Measurements from ENCODE around the gene MIDN.
A peak's percentile ranks its signal among the peaks of the same experiment; 100 is the strongest.

Gene MIDN

DNA sequence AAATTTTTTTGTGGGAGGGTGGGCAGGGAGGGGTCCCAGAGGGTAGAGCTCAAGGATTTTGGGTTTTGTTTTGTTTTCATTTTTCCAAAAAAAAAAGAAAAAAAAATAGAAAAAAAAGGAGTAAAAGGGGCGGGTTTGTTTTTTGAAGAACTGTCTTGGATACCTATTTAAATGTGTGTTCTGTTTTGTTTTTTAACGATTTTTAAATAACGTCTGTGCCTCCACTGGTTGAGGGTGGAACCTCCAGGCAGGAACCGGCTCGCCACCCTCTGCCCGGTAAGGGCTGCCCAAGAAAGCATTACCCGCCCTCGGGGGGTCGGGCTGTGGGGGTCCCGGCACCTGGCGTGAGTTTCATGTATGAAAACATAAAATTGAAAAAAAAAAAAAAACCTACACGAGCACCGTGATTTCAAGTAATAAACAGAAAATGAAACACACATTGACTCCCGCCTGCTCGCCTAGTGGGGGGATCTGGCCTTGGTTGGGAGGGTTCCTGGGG lies 10.4 kb downstream of the MIDN start:
- no peak for DNase-seq (ENCODE audit: low read depth, low spot score)

DNA sequence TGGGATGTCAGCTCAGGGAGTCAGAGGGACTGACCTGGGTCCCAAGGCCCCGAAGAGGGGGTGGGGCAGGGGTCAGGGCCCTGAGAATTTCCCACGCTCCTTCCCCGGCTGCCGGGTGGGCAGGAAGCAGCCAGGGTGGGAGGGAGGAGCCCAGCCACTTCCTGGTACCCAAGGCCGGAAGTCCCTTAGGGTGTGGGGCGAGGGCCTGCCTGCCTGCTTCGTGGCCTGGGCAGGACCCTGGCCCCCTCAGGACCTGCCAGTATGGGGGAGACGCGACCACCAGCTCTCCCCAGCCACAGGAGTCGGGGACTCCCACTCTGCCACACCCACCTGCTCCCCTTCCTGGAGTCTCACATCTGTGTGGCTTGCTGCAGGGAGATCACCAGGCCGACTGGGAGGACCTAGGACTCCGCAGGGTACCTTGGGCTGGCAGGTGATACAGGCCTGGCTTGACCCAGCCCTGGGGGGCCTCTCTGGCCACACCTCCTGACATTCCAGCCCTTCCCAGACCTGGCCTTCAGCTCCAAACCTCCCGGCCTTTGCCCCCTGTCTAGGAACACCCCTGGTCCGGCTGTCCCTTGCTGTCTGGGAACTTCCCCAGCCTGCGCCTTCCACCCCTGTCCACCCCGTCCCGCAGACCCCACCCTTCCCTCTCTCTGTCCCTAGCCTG lies 11.0 kb downstream of the MIDN start:
- no peak for DNase-seq (ENCODE audit: low read depth, low spot score)

DNA sequence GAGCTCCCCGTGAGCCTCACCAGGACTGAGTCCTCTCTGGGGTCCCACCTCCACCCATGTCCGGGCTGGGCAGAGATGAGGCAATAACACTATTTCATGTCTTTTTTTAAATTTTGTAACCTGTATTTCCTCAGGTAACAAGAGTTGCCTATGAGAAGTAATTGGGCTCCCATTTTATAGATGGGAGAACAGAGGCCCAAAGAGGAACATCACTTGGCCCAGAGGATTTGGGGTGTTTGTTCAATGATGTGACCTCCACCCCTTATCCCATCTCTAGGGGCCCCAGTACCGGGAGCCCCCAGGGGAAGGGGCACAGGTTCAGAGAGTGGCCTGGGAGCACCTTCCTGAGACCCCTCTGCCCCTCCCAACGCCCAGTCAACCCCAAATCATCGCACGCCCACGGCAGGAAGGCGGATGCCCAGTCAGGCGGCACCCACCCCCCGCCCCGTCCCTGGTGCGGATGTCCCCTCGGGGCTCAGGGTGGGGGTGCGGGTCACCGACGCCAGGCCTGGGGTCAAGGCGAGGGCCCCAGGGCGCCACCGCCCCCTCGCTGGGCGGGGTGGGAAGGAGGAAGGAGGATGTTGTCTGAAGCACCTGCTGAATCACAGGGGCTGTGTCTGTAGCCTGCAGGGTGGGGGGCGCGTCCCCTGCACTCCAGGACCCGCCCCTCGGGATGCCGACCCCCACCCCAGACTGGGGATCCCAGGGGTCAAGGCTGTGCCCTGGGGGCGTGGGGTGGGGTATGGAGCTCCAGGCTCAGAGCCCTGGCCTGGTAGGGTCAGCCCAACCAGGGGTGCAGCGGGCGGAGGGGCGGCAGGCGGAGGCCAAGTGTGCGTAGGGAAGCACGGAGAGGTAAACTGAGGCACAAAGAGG lies 11.7 kb downstream of the MIDN start:
- no peak for DNase-seq (ENCODE audit: low read depth, low spot score)

DNA sequence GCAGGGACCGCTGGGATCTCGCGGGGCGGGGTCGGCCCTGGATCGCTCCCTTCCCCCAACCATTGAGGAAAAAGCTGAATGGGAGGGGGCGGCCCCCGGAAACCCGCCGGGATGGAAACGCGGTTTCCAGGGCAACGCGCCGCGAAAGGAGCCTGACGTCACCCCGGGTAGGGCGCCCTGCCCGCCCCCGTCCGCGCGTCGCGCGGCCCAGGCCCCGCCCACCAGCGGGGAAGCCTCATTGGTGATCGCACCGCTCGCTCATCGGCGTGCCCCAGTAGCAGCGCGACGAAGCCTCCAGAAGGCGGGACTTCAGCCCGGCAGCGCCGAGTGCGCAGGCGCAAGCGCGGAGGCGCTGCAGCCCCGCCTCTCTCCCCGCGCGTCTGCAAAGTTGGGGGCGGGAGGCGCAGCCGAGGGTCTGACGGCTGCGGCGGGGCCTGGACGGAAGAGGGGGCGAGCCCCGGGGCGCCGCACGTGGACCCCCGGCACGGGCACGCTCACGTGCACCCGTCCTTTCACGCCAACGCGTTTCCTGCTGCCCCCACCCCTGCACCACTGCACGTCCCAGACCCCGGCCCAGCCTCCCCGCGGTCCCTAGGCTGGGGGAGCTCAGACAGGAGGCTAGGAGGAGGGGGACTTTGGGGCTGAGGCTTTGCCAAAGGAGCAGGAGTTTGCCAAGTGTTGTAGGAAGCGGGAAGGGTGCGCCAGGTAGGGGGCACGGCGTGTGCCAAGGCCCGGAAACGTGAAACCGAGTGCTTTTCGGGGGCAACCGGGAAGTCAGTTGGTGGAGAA lies 12.6 kb downstream of the MIDN start:
- peak; percentile 92 for DNase-seq (ENCODE audit: low read depth, low spot score)

DNA sequence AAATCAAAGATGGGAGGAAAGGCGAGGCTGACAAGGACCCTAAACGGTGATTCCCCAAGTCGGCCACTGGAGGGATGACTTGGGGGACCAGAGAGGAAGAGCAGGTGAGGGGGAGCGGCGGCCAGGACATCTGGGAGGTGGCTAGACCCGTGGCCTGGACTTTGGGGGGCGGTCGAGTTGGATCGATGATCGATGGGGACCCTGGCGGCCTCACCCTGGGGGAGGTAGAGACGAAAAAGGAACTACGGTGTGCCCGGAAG lies 13.1 kb downstream of the MIDN start:
- no peak for DNase-seq (ENCODE audit: low read depth, low spot score)

DNA sequence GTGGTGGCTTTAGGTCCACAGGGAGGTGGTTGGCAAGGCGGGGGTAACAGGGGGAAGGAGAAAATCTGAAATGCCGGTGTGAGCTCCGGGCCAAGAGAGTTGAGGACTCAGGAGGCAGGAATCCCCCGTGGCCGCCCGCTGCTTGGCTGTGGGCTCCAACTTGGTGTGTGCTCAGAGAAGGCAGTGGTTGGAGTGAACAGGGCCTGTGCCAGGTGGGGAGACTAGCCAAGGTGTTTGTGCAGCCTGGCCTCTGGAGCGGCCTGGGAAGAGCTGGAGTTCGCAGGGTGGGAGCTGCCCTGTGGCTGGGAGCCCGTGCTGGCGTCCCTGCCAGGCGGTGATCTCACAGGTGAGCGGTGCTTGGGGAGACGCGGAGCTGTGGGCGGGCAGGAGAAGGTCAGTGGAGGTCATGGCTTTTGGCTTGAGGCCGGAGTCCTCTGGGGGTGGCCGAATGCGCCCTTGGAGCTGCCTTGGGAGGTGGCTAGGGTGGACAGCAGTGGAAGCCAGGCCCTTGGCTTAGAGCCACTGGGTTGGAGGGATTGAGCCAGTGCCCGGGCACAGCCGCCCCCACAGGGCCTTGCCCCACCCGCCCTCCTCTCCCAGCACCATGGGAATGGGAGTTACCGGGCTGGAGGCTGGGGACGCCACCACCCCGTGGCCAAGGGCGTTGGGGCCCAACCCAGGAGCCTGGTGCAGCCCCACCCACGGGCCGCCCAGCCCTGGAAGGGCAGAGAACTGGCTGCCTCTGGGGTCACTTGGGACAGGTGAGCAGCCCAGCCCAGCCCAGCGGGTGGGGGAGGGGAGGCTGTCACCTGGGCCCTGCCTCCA lies 13.6 kb downstream of the MIDN start:
- no peak for DNase-seq (ENCODE audit: low read depth, low spot score)

DNA sequence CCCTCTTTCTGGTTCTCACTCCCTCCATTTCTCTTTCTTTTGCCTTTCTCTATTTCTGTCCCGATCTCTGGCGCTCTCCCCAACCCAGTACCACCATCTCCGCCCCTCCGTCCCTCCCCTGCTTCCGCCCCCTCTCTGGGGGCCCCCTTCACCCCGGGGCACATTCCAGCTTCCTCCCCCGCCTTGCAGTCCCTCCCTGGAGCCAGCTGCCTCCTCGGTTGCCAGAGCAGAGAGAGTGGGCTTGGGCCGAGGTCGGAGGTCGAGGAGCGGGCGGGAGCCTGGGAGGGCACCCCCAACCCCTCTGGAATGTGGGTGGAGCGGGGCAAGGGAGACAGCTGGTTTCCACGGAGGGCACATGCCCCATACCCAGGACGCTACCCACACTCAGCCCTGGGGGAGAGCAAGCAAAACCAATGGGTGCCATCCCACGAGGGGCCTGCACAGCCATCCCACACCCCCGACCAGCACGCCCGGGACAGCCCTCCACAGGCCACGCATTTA lies 14.3 kb downstream of the MIDN start:
- no peak for DNase-seq (ENCODE audit: low read depth, low spot score)

DNA sequence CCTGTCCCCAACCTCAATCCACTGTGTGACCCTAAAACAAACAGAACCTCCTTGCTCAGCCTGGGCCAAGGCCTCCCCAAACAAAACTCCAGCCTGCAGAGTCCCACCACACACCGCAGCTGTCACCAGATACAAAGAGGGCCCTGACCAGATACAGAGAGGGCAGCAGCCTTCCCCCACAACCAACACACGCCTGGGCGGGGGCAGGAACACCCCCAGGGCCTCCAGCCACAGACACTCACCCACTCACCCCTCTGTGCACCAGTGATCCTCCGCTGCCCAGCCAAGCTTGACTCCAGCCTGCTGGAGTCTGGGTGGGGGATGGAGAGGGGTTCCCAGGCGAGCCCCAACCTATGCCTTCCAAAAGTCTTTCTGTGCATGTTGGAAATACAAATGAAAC lies 14.8 kb downstream of the MIDN start:
- DNase-seq (ENCODE audit: low read depth, low spot score) = no peak

DNA sequence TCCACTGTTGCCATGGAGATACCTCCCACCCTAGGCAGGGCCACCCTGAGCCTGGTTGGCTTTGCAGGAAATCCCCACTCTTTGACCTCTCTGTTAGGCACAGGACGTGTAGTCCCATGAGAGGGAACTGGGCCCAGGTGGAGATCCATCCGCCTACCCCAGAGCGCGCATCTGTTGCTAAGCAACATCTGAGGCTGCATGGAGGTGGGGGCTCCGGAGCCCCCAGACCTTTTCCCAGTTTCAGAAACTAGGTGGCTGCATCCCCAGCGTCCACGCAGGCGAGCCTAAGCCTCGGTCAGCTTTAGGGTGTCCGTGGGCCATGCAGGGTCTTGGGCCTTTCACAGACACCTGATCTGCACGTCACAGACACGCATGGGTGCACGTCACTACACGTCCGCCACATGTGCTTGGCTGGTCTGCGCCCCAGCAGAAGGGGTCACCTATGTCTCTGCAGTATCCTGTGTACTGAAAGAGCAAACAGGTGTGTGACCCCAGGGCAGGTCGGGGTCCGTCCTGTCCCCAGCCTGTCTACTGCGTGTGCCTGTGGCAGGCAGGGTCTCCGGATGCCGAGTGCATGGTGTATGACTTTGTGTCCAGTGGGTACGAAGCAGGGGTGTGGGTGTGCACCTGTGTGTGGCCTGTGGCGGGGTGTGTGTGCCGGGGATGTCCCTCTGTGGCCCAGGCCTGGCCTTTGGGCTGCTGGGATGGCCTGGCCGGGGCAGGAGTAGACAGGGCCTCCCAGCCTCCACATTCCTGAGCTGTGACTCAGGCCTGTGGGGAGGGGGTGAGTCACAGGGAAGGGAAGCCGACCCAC lies 16.6 kb downstream of the MIDN start:
- no peak for DNase-seq (ENCODE audit: low read depth, low spot score)

DNA sequence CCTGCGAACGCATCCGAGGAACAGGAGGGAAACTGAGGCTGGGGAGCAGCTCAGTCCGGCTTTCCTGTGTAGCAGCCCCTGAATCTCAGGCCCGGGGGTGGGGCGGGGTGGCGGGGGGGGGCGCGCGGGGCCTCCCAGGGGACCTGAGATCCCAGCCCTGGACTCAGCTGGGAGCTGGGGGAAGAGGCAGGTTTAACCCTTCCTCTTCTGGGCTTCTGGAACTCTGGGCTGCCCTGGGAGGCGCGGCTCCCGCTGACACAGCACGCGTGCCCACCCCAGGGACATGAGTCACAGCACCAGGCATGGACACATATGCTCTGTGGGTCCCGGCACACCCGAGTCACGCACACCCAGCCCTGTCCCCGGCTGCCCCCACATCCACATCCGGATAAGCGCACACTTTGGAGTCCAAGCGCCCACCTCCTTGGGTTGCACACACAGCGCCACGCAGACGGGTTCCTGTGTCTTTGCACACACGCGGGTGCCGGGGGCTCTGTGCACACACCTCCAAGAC lies 17.3 kb downstream of the MIDN start:
- no peak for DNase-seq (ENCODE audit: low read depth, low spot score)

DNA sequence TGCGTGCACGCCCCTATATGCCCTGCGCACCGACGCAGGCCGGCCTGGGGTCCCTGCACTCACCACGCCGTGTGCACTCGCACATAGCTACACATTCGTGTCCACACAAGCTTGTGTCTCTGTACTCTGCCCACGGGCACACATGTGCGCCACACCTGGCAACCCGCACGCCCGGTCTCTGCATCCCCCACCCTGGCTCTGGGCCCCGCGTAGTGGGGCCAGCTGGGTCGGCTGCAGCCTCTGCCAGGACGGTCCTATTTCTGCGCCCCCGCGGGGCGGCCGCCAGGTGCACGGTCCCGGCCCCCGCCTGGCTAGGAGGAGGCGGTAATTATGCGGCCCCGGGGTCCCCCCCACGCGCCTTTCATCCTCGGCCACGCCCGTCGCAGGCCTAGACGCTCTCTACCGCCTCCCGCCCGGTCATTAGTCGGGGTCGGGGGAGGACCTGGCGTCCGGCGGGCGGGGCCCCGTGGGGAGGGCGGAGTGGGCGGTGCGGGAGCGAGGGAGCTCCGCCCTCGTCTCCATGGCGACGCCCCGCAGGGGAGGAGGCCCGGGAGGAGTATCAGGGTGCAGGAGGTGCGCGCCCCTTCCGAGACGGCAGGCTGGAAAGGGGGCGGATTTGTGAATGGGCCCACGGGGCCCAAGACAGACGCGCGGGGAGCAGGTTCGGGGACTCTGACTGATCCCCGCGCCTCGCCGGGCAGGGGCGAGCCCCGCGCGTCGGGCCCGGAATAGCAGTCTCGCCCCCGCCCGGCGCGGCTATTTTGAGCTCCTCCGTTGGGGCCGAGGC lies 17.9 kb downstream of the MIDN start:
- no peak for DNase-seq (ENCODE audit: low read depth, low spot score)

DNA sequence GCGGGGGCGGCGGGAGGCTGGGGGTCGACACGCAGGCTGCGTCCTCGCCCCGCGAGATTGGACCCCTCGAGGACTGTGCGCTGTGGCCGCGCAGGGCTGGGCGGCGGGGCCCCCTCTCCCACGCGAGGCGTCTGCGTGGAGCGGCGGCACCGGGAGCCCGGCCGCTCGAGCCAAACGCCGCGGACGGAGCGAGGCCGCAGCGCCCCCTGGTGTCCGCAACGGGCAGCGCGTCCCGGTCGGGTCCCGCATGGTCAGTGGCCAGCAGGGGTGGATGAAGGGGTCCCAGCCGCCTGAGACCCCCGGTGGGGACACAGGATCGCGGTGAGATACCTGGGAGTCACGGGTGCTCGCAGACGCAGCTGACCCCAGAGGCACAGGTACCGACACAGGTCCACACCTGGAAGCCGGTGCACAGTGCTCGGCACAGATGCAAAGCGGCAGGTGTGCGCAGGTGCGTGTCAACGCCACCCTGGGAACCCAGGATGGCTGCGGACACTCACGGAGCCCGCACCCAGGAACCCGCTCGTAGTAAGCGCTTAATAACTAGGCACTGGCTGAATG lies 18.6 kb downstream of the MIDN start:
- no peak for DNase-seq (ENCODE audit: low read depth, low spot score)

DNA sequence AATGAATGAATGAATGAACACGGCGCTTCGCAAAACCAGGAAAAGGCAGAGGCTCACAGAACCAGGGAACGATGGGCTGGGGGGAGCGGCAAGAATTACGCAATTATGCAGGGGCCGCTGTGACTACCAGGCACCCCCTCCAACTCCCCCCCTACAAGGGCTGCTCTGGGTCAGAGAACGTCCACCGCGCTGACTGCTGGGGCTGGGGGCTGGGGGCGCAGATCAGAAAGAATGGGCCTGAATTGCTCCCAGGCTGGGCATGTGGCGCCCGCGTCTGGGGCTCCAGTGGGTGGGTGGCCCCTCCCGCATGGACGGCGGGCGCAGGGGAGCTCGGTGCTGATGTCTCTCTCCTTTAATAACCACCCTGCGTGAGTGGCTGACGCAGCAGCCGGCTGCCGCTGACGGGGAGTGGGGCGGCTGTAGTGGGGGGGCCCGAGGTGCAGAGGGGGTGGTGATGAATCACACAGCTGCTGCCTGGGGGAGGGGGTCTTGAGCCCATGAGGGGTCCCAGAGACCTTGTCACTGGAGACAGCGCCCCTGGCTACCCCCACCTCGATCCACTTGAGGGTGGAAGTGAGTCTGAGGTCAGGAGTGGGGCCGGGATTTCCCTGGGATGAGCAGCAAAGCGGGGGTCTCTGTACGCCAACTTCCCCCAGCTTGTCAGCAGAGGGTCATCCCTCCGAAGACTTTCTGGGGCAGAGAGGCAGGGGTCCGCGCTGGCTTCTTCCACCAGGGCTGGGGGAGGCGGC lies 19.3 kb downstream of the MIDN start:
- DNase-seq (ENCODE audit: low read depth, low spot score) = no peak

DNA sequence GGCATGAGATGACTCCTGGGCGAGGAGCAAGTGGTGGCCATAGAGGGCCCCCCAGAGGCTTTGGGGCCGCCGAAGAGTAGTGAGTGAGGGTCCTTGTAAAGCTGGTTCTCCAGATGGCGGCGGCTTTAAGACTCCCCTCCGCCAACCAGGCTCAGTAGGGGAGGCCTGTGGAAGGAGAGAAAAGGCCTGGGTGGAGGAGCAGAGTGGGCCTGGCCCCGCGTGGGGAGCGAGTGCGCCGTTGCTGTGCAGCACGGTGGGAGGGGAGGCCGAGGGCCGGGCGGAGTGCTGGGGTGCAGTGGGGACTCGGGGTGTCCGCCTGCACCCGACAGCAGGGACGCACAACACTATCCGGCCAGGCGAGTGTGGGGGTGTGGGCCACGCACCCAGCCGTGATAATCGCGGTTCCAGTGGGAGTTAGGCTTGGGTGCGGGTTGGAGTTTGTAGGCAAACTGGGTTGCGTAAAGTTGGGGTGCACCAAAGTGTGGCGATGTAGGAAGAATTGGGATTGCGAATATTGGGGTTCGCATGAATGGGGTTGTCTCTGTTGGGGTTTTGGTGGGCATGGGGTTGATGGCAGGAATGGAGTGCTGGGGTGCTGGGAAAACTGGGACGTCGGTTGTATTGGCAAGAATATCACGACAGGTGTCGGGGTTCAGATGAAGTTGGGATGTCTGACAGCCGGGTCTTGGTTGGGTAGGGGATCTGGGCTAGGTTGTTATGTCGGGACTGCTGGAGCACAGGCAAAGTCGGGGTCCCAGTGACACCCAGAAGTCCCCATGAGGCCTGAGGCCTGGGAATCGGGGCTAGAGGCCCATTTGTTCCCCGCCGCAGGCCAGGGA lies 20.1 kb downstream of the MIDN start:
- no peak for DNase-seq (ENCODE audit: low read depth, low spot score)

DNA sequence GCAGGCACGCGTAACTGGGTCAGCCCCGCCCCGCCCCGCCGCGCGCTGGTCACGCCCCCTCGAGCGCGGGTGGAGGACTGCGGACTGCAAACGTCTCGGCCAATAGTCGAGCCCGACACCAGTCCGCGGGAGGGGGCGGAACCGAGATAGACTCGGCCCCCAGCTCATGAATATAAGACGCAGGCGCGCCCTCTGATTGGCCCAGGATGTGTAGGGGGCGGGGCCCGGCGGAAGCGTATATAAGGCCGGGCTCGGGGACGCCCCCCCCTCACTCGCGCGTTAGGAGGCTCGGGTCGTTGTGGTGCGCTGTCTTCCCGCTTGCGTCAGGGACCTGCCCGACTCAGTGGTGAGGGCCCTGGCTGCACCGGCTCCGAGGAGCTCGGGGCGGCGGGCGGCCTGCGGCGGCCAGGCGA lies 20.7 kb downstream of the MIDN start, which contains the start of gene CIRBP:
TSS of gene CIRBP (plus strand) at position 268 of the 413 bp plus-strand sequence. CDS start 1,602 bp downstream, outside the sequence.
- peak; percentile 95 for DNase-seq (ENCODE audit: low read depth, low spot score)

DNA sequence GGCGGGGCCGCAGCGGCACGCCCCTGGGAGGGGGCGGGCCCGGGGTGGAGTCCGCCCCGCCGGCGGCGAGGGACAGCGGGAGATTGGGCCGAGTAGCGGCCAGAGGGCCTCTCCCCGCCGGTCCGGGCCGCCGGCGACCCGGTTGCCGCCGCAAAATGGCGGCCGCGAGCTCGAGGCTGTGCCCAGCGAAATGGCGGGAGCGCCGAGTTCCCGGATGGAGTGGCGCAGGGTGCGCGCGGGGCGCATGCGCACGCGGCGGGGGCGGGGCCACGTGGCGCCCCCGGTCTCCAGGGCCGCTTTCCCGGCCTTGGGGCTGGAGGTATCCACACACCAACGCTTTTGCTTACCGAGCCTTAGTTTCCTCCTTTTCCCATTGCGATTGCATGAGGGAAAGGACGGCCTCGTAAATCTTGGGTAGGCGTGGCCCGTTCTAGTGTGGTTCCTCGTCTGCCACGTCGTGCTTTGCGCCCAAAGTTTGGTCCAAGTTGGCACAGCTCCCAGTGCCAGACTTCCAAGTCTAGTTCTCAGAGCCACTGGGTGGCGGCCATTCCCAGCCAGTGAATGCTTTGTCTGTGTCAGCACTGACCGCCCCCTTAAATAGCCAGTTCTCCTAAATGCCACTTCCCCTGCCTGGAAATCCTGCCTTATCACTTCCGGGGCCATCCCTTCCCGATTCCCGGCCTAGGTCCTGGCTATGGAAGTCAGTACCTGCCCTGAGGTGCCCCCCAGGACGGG lies 21.3 kb downstream of the MIDN start:
- DNase-seq (ENCODE audit: low read depth, low spot score) = no peak

Data from activated naive CD8-positive, alpha-beta T cell treated with anti-CD3 and anti-CD28 coated beads, Interleukin-2, amount 50 U/mL, for 16 hours (primary cell).